ENCODE results near the gene MACROD1.
"Not testable (repeated sequence)": the region's sequence is repeated elsewhere in the genome, so short reads cannot be mapped to it uniquely, and the experiment has no call there.

MACROD1 gene

GRCh38 chr11:64163951-64164350 is 2.0 kb downstream of the MACROD1 start:
- DNase-seq (ENCODE audit: low read depth), result no peak
- no peak overlapping the region for H3K4me3 ChIP-seq (replicated peaks; ENCODE audit: low read depth, low read length)
- no peak for TF ChIP-seq CTCF (IDR thresholded peaks at IDR 0.05; ENCODE audit: low read length, missing control alignments)

- DNase-seq (ENCODE audit: low read depth); H3K4me3 ChIP-seq (replicated peaks; ENCODE audit: low read depth, low read length): not testable (repeated sequence)
Observed at GRCh38 chr11:64162769-64163168, 3.1 kb downstream of the MACROD1 start.

- TF ChIP-seq CTCF (IDR thresholded peaks at IDR 0.05; ENCODE audit: low read length, missing control alignments), result no peak
- DNase-seq (ENCODE audit: low read depth), result no peak
- H3K4me3 ChIP-seq (replicated peaks; ENCODE audit: low read depth, low read length), result no peak overlapping the region
Observed at GRCh38 chr11:64161037-64161436, 4.9 kb downstream of the MACROD1 start.

GRCh38 chr11:64157631-64158394 is 8.1 kb downstream of the MACROD1 start:
- DNase-seq (ENCODE audit: low read depth), result no peak
- H3K4me3 ChIP-seq (replicated peaks; ENCODE audit: low read depth, low read length), result no peak overlapping the region
- TF ChIP-seq CTCF (IDR thresholded peaks at IDR 0.05; ENCODE audit: low read length, missing control alignments), result no peak

- no peak for TF ChIP-seq CTCF (IDR thresholded peaks at IDR 0.05; ENCODE audit: low read length, missing control alignments)
- DNase-seq (ENCODE audit: low read depth), result no peak
- no peak overlapping the region for H3K4me3 ChIP-seq (replicated peaks; ENCODE audit: low read depth, low read length)
Observed at GRCh38 chr11:64156235-64157011, 9.5 kb downstream of the MACROD1 start.

- no peak overlapping the region for H3K4me3 ChIP-seq (replicated peaks; ENCODE audit: low read depth, low read length)
- no peak for TF ChIP-seq CTCF (IDR thresholded peaks at IDR 0.05; ENCODE audit: low read length, missing control alignments)
- no peak for DNase-seq (ENCODE audit: low read depth)
Observed at GRCh38 chr11:64153812-64154211, 12.1 kb downstream of the MACROD1 start.

- no peak overlapping the region for H3K4me3 ChIP-seq (replicated peaks; ENCODE audit: low read depth, low read length)
- DNase-seq (ENCODE audit: low read depth), result peak; percentile 42
- TF ChIP-seq CTCF (IDR thresholded peaks at IDR 0.05; ENCODE audit: low read length, missing control alignments), result peak; percentile 78
Observed at GRCh38 chr11:64152841-64153691, 12.8 kb downstream of the MACROD1 start.

Measured in fibroblast of pulmonary artery (primary cell).